Sigmoid colon (tissue), 4 donors: ENCODE data around the gene RRBP1.

ENCODE experiments used
- CTCF ChIP-seq, 4 experiments: fragments of 450-650 bp in 3 of 4; fragments of 200-600 bp in 1 of 4; IDR thresholded peaks; one replicate each; pipeline ENCODE4 v1.5.1; 2016 to 2019; ENCODE audit warnings: antibody characterized with exemption in 4 of 4, mild to moderate bottlenecking in 3 of 4, moderate library complexity in 2 of 4
- EP300 ChIP-seq, 4 donors: sonication (generic); formaldehyde crosslinking; IDR thresholded peaks; one replicate each; pipeline ENCODE4 v1.6.1; 2017; ENCODE audit warnings: antibody characterized with exemption in 4 of 4
- POLR2A ChIP-seq, 2 donors: fragments of 450-650 bp; IDR thresholded peaks; one replicate each; pipeline ENCODE4 v1.6.1; 2016; ENCODE audit warnings: antibody characterized with exemption in 2 of 2, mild to moderate bottlenecking in 2 of 2, moderate library complexity in 2 of 2

DNA sequence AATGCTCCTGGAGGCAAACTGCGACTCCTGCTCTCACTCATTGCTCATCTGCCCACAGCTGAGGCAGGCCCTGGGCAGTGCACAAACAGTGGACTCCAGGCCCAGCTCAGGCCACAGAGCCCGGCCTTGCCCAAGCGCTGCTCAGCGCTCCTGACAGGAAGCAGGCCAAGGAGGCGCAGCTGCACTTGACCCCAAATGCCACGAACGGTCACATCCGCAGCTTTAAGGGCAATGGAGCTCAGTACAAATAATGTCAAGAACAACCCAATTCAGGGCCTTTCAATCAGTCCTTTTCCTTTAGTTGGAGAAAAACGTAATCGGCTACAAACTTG, 33.8 kb downstream of the RRBP1 start:
- TF ChIP-seq EP300 (IDR thresholded peaks at IDR 0.05) (no peak), CTCF (IDR thresholded peaks at IDR 0.05) (no peak), POLR2A (IDR thresholded peaks at IDR 0.05) (no peak)
